GM23338 (cell line): Measurements from ENCODE around the gene BCL11B.

Experiments used
- CREB1 ChIP-seq: fragments of 250-450 bp; sonication (Bioruptor Pico); IDR thresholded peaks from 2 replicates; pipeline ENCODE4 v1.5.0; 2020; ENCODE audit warnings: low read depth, mild to moderate bottlenecking, moderate library complexity
- CTCF ChIP-seq, 2 experiments: fragments of 200-600 bp in 1 of 2; sonication (generic) in 1 of 2; conservative IDR thresholded peaks; 2 replicates each; pipeline versions ENCODE4 v1.5.1 to v1.6.1; 2016 to 2017; ENCODE audit warnings: antibody characterized with exemption in 2 of 2, low read depth in 2 of 2, mild to moderate bottlenecking in 2 of 2, moderate library complexity in 1 of 2
- EZH2 ChIP-seq: fragments of 200-600 bp; sonication (generic); IDR thresholded peaks from one replicate; pipeline ENCODE4 v1.8.0; 2017; ENCODE audit warnings: antibody characterized with exemption, mild to moderate bottlenecking, low read depth; ENCODE audit not compliant: unreplicated experiment
- STAT1 ChIP-seq: IDR thresholded peaks from one replicate; pipeline ENCODE4 v1.6.1; 2016; ENCODE audit warnings: antibody characterized with exemption; ENCODE audit not compliant: unreplicated experiment

GRCh38 chr14:99280852-99281251 lies 8.9 kb upstream of the BCL11B start:
- TF ChIP-seq CTCF (conservative IDR thresholded peaks at IDR 0.05; ENCODE audit: low read depth in 2 of 2), result no peak
- TF ChIP-seq STAT1, result no peak
- no peak for TF ChIP-seq CREB1
- TF ChIP-seq EZH2, result no peak
